RWPE2 (cell line): ENCODE results near the gene GATAD2A.

Experiments
- ATAC-seq: fragments of 200-7000 bp; cut with Tn5 transposase; 3 replicates; pipeline ENCODE4 v1.9.1; 2021; ENCODE audit warnings: low read depth
- DNase-seq: peaks from one replicate; pipeline ENCODE4 v3.0.0-alpha.2; 2020; ENCODE audit warnings: low spot score
- H3K27ac ChIP-seq: fragments of 450-650 bp; 2 replicates; pipeline ENCODE4 v1.5.1; 2017; ENCODE audit warnings: mild to moderate bottlenecking; ENCODE audit not compliant: poor library complexity, severe bottlenecking
- H3K27me3 ChIP-seq: fragments of 250-450 bp; sonication (Bioruptor Pico); 2 replicates; pipeline ENCODE4 v1.5.1; 2021; ENCODE audit warnings: mild to moderate bottlenecking, moderate library complexity; ENCODE audit not compliant: insufficient read depth, poor library complexity, severe bottlenecking
- H3K36me3 ChIP-seq: fragments of 250-450 bp; sonication (Bioruptor Pico); 2 replicates; pipeline ENCODE4 v1.5.1; 2020; ENCODE audit warnings: low read depth, mild to moderate bottlenecking, moderate library complexity
- H3K4me1 ChIP-seq: fragments of 250-450 bp; sonication (Bioruptor Pico); 2 replicates; pipeline ENCODE4 v1.5.1; 2021; ENCODE audit warnings: mild to moderate bottlenecking, moderate library complexity; ENCODE audit not compliant: insufficient read depth, poor library complexity, severe bottlenecking
- H3K4me3 ChIP-seq: fragments of 250-450 bp; sonication (Bioruptor Pico); 2 replicates; pipeline ENCODE4 v1.5.1; 2021; ENCODE audit warnings: mild to moderate bottlenecking, moderate library complexity; ENCODE audit not compliant: severe bottlenecking
- H3K9me3 ChIP-seq: fragments of 250-450 bp; sonication (Bioruptor Pico); 2 replicates; pipeline ENCODE4 v1.5.1; 2021; ENCODE audit warnings: mild to moderate bottlenecking, moderate library complexity; ENCODE audit not compliant: severe bottlenecking
- TF ChIP-seq, protein P1 (sequence below): fragments of 450-650 bp; IDR thresholded peaks from one replicate; pipeline ENCODE4 v1.5.1; 2017; ENCODE audit warnings: mild to moderate bottlenecking, moderate library complexity; ENCODE audit not compliant: poor library complexity, severe bottlenecking

Gene GATAD2A

DNA sequence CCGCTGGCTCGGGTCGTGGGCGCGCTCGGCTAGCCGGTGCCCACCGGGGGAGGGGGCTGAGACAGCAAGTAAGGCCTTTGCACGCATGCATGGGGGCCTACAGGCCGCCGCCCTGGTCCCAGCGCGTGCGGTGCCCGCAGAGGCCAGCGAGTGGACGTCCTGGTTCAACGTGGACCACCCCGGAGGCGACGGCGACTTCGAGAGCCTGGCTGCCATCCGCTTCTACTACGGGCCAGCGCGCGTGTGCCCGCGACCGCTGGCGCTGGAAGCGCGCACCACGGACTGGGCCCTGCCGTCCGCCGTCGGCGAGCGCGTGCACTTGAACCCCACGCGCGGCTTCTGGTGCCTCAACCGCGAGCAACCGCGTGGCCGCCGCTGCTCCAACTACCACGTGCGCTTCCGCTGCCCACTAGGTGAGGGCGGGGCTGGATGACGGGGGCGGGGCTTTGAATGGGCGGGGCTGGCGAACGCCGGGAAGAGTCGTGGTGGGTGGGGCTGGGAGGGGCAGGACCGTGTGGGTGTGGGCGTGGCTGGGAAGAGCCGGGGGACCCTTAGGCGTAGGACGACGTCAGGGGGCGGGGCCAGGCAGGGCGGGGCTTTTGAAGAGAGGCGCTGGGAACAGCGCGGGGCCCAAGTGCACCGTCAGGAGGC lies 134.7 kb downstream of the GATAD2A start:
- Histone ChIP-seq H3K9me3 (no peaks in the 10 kb centered on the region), H3K27me3 (peaks cover 18% of the 10 kb centered on the region), H3K4me3 (no peak overlapping the region), H3K4me1 (no peaks in the 10 kb centered on the region), H3K27ac (no peak overlapping the region), H3K36me3 (no peaks in the 10 kb centered on the region)
- ATAC-seq = peak; percentile 9; the same call in 1 of the 3 replicates
- TF ChIP-seq, protein P1, sequence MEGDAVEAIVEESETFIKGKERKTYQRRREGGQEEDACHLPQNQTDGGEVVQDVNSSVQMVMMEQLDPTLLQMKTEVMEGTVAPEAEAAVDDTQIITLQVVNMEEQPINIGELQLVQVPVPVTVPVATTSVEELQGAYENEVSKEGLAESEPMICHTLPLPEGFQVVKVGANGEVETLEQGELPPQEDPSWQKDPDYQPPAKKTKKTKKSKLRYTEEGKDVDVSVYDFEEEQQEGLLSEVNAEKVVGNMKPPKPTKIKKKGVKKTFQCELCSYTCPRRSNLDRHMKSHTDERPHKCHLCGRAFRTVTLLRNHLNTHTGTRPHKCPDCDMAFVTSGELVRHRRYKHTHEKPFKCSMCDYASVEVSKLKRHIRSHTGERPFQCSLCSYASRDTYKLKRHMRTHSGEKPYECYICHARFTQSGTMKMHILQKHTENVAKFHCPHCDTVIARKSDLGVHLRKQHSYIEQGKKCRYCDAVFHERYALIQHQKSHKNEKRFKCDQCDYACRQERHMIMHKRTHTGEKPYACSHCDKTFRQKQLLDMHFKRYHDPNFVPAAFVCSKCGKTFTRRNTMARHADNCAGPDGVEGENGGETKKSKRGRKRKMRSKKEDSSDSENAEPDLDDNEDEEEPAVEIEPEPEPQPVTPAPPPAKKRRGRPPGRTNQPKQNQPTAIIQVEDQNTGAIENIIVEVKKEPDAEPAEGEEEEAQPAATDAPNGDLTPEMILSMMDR = no peak
- peak; percentile 84 for DNase-seq

DNA sequence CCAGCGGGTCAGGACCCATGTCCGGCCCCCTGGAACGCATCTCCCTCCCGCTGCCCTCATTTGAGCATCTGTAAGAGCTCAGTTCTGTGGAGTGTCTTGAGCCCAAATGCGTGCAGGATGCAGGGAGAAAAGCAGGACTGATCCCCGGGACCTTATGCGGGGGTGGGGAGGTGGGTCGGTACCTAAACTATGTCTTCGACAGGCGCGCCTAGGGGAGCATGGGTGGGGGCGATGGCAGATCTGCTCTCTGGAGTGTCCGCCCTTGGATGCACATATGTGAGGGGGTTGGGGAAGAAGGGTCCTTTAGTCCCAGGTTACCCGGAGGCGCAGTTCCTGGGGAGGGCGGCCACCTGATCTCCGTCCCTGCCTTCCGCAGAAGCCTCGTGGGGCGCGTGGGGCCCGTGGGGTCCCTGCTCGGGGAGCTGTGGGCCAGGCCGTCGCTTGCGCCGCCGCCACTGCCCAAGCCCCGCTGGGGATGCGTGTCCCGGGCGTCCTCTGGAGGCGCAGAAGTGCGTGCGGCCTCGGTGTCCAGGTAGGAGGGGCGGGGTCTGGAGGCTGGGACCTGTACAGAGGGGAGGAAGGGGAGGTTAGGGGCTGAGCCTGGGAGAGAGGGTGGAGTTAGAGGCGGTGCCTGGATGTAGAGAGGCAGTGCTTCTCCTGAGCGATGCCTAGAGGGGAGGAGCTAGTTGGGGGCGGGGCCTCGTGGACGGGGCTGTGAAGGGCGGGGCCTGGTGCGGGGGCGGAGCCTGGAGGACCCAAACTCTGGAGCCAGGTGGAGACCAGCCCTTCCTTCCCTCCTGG lies 135.4 kb downstream of the GATAD2A start:
- H3K4me3 ChIP-seq = peak overlapping the region; percentile 25

DNA sequence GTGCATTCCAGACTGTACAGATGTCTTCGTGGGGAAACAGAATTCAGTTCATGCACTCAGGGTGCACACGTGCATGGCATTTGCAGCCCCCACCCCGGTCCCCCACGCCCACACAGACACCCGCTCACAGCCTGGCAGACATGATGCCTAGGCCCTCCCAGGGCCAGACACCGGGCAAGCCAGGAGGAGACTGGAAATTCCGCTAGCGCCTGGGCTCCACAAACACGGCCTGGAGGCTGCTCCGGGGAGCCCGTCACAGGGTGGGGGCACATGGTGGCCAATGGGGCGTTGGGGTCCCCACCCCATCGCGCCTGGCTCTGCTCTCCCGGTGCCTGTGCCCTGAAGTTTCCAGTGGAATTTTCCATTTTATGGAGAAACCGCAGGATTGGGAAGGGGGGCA lies 136.1 kb downstream of the GATAD2A start:
- no peaks in the 10 kb centered on the region for H3K4me1 ChIP-seq

More for the DNA sequence above, 135.4 kb downstream of the GATAD2A start:
- ATAC-seq = peak; percentile 92
- TF ChIP-seq, protein P1 = peak; percentile 14
- Histone ChIP-seq H3K9me3 (no peaks in the 10 kb centered on the region), H3K4me1 (no peaks in the 10 kb centered on the region), H3K27me3 (peaks cover 18% of the 10 kb centered on the region), H3K36me3 (no peaks in the 10 kb centered on the region), H3K27ac (no peak overlapping the region)
- peak; percentile 90 for DNase-seq

DNA sequence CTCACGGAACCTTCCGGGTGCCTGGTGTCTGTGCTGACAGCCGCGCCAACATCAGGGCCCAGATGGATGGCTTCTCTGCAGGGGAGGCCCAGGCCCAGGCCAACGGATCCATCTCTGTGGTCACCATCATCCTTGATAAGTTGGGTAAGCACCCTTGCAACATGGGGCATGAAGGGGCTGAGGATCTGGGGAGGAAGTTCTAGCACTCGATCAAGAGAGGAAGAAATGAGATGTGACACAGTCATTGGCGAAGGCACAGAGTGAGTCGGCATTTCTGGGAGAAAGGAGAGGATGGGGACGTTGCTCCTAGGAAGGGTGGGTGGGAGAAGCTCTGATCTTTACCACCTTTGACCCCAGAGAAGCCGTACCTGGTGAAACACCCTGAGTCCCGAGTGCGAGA lies 137.0 kb downstream of the GATAD2A start:
- no peaks in the 10 kb centered on the region for H3K4me1 ChIP-seq
- ATAC-seq (no peak), DNase-seq (no peak)
- peaks cover 15% of the 10 kb centered on the region for H3K27me3 ChIP-seq
- no peak overlapping the region for H3K4me3 ChIP-seq
- H3K27ac ChIP-seq = no peak overlapping the region
- TF ChIP-seq, protein P1 = no peak
- no peaks in the 10 kb centered on the region for H3K9me3 ChIP-seq
- H3K36me3 ChIP-seq = no peaks in the 10 kb centered on the region

More for the DNA sequence above, 136.1 kb downstream of the GATAD2A start:
- DNase-seq (peak; percentile 47), ATAC-seq (no peak)
- no peaks in the 10 kb centered on the region for H3K9me3 ChIP-seq
- peaks cover 18% of the 10 kb centered on the region for H3K27me3 ChIP-seq
- TF ChIP-seq, protein P1 = no peak
- H3K36me3 ChIP-seq = no peaks in the 10 kb centered on the region
- H3K4me3 ChIP-seq = no peak overlapping the region
- H3K27ac ChIP-seq = no peak overlapping the region
